ENCODE results near the gene DUSP28. TPM values are rescaled to one million over a fixed set of nuclear protein-coding genes. Genes with fewer than 3 reads are reported as not detected.
A peak's percentile ranks its signal among the peaks of the same experiment; 100 is the strongest.

The DUSP28 gene, protein sequence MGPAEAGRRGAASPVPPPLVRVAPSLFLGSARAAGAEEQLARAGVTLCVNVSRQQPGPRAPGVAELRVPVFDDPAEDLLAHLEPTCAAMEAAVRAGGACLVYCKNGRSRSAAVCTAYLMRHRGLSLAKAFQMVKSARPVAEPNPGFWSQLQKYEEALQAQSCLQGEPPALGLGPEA
- total RNA-seq (10 to 100 TPM; 23.2 to 24.0 TPM), polyA plus RNA-seq (10 to 100 TPM; 18.8 to 23.9 (median 22.9) TPM), total RNA-seq (11.4 to 32.3 (median 20.8) reads per million in 6 experiments)

DNA sequence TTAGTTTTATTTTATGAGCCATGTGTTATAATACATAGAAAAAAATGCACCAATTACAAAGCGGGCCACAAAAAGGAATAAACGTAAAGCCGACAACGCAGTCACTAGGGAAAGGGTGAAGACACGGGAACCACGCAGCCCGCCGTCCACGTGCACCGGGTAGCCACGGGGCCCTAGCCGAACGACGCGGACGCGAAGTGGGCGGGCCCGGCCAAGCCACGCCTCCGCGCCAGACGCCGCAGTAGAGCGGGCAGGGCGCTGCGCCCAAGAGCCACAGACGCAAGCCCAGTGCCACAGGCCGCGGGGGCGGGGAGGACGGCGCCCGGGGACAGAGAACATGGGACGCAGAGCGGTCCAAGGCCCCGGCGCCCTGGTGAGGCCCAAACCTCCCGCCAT, at the start of gene DUSP28:
DUSP28 (plus strand) TSS at position 274 of the 396 bp plus-strand sequence. CDS start 328 bp downstream, outside the sequence.
- ATAC-seq (peak; percentile 68 to 70), DNase-seq (peak; percentile 84 to 92 (median 87))
- Mint-ChIP-seq H3K4me1 (peaks cover 38 to 81% (median 72%) of the 10 kb centered on the region in 4 donors), H3K27me3 (no peaks in the 10 kb centered on the region), H3K36me3 (peaks cover 0 to 10% (median 2%) of the 10 kb centered on the region in 3 donors), H3K4me3 (peak within 1 kb of the TSS; percentile 81 to 94 (median 86)), H3K9me3 (no peaks in the 10 kb centered on the region), H3K27ac (peak within 1 kb of the TSS; percentile 81 to 97 (median 94))
- POLR2A ChIA-PET, result interaction anchor here (0.9 to 19.2 kb wide), 9 partner anchors 9 to 755 kb away, joined by 3 to 461 read pairs (median 6); partner anchors contain the start of genes CAPN10, HDLBP, RNPEPL1 and SEPTIN2

GRCh38 chr2:240510513-240511210, 49.5 kb upstream of the DUSP28 start:
- Mint-ChIP-seq H3K4me3 (no peak overlapping the region), H3K9me3 (no peaks in the 10 kb centered on the region), H3K27me3 (peaks cover 0 to 4% (median 0%) of the 10 kb centered on the region in 5 donors), H3K4me1 (peaks cover 8 to 16% (median 13%) of the 10 kb centered on the region in 4 donors), H3K27ac (peak overlapping the region in 2 of 10 donors; percentile 53 to 83), H3K36me3 (peaks cover 4 to 17% (median 6%) of the 10 kb centered on the region in 3 donors)
- DNase-seq (no peak), ATAC-seq (no peak)
- POLR2A ChIA-PET, result no interaction called here

- no peak for ATAC-seq
- no peak for DNase-seq
- Mint-ChIP-seq H3K27ac (no peak overlapping the region), H3K9me3 (no peaks in the 10 kb centered on the region), H3K36me3 (peaks cover 6 to 17% (median 7%) of the 10 kb centered on the region in 3 donors), H3K4me1 (peaks cover 8 to 16% (median 13%) of the 10 kb centered on the region in 4 donors), H3K27me3 (peaks cover 0 to 4% (median 0%) of the 10 kb centered on the region in 5 donors), H3K4me3 (no peak overlapping the region)
- POLR2A ChIA-PET, result no interaction called here
Measured at GRCh38 chr2:240511351-240512108, 48.6 kb upstream of the DUSP28 start.

DNA sequence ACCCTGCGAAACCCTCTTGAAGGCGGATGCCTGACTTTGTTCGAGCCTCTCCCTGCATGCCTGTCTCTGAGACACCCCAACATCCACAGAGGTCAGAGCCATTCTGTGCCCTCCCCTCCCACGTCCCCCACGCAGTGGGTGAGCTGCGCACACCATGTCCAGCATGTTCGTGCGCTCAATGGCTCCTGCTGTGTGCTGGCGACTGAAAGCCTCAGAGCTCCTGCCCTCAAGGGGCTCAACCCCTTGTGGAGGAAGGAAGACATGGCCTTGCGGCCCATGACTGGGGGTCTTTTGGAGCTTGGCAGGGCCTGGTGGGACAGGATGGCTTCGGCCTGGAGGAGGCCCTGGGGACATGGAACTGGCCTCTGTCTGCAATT, 48.1 kb upstream of the DUSP28 start:
- peaks cover 6 to 18% (median 8%) of the 10 kb centered on the region in 3 donors for H3K36me3 Mint-ChIP-seq
- H3K27ac Mint-ChIP-seq, result no peak overlapping the region
- H3K9me3 Mint-ChIP-seq, result no peaks in the 10 kb centered on the region
- H3K27me3 Mint-ChIP-seq, result peaks cover 0 to 4% (median 0%) of the 10 kb centered on the region in 5 donors
- no peak overlapping the region for H3K4me3 Mint-ChIP-seq
- DNase-seq, result no peak
- H3K4me1 Mint-ChIP-seq, result peaks cover 8 to 16% (median 13%) of the 10 kb centered on the region in 4 donors
- no peak for ATAC-seq
- POLR2A ChIA-PET, result no interaction called here

GRCh38 chr2:240512666-240513535, 47.3 kb upstream of the DUSP28 start:
- peaks cover 8 to 16% (median 13%) of the 10 kb centered on the region in 4 donors for H3K4me1 Mint-ChIP-seq
- POLR2A ChIA-PET, result interaction anchor here (0.6 to 2.0 kb wide), 3 partner anchors 53 to 595 kb away, joined by 3 to 14 read pairs (median 3); no protein-coding TSS in a partner anchor
- no peak overlapping the region for H3K4me3 Mint-ChIP-seq
- peak overlapping the region in 2 of 10 donors; percentile 35 to 63 for H3K27ac Mint-ChIP-seq
- ATAC-seq (no peak), DNase-seq (no peak)
- H3K9me3 Mint-ChIP-seq, result no peaks in the 10 kb centered on the region
- peaks cover 0 to 4% (median 0%) of the 10 kb centered on the region in 5 donors for H3K27me3 Mint-ChIP-seq
- H3K36me3 Mint-ChIP-seq, result peaks cover 6 to 18% (median 8%) of the 10 kb centered on the region in 3 donors

DNA sequence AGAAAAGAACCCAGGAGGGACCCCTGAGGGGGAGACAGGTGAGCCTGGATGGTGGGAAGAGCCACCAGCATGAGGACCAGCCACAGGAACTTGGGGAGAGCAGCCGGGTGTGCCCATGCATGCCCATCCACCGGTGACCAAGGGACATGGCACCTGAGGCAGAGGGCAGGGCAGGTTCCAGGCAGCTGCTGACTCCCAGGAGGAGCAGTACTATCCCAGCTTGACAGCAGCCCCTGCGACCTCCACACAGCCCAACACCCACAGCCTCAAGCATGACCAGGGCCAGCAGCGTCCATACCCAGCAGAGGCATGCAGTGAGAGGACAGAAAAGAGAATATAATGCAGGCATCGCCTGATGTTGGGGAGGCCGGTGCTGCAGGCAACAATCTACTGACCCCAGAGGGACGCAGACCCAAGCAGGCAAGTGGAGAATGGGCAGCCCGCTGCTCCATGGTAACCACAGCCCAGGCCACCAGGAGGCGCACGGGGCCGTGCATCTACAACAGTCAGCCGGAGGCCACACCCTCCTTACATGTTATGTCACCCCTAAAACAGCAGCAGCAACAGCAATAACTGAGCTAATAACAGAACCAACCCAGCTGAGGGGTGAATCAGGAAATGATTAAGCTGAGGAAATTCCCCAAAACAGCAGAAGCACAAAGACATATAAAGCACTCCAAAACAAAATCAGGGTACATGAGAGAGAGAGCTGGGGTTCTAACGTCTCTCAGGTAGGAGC, 46.4 kb upstream of the DUSP28 start:
- Mint-ChIP-seq H3K4me1 (peaks cover 8 to 16% (median 13%) of the 10 kb centered on the region in 4 donors), H3K4me3 (peak overlapping the region in 1 of 10 donors; percentile 48)
- peak; percentile 99 to 100 for ATAC-seq

DNA sequence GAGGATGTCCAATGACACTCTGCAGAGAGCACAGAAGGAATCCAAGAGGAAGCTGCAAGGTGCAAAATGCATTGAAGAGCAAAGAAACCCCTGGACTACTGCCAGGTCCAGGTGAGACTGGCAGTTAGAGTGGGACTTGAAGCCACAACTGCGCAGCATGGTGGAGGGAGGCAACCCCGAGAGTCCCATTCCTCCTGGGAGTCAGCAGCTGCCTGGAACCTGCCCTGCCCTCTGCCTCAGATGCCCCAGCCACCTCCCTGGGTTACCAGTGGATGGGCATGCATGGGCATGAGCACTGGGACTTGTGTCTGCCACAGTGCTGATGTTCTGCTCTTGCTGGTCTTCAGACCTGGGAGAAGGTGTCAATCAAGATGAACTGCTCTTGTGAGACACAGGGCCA, 45.5 kb upstream of the DUSP28 start:
- H3K27ac Mint-ChIP-seq, result peak overlapping the region in 1 of 10 donors; percentile 63
- H3K27me3 Mint-ChIP-seq, result peaks cover 0 to 4% (median 0%) of the 10 kb centered on the region in 5 donors
- peaks cover 0 to 9% (median 8%) of the 10 kb centered on the region in 3 donors for H3K36me3 Mint-ChIP-seq
- no peak for DNase-seq
- POLR2A ChIA-PET, result interaction anchor here (0.6 to 2.0 kb wide), 3 partner anchors 29 to 71 kb away, joined by 3 to 14 read pairs (median 6); partner anchors contain the start of gene CAPN10
- H3K4me1 Mint-ChIP-seq, result peaks cover 8 to 22% (median 14%) of the 10 kb centered on the region in 4 donors
- no peak for ATAC-seq
- H3K4me3 Mint-ChIP-seq, result no peak overlapping the region
- no peaks in the 10 kb centered on the region for H3K9me3 Mint-ChIP-seq

More for the DNA sequence above, 46.4 kb upstream of the DUSP28 start:
- Mint-ChIP-seq H3K36me3 (peaks cover 3 to 15% (median 9%) of the 10 kb centered on the region in 3 donors), H3K27me3 (peaks cover 0 to 4% (median 0%) of the 10 kb centered on the region in 5 donors), H3K27ac (peak overlapping the region in 8 of 10 donors; percentile 13 to 82 (median 51)), H3K9me3 (no peaks in the 10 kb centered on the region)
- peak; percentile 67 to 89 (median 75) for DNase-seq
- POLR2A ChIA-PET, result interaction anchor here (0.6 to 2.0 kb wide), 6 partner anchors 45 to 594 kb away, joined by 3 to 14 read pairs (median 3); partner anchors contain the start of gene CAPN10

- H3K27ac Mint-ChIP-seq, result no peak overlapping the region
- DNase-seq (no peak), ATAC-seq (no peak)
- H3K4me3 Mint-ChIP-seq, result no peak overlapping the region
- no peaks in the 10 kb centered on the region for H3K9me3 Mint-ChIP-seq
- POLR2A ChIA-PET, result no interaction called here
- H3K36me3 Mint-ChIP-seq, result peaks cover under 1 to 12% (median 9%) of the 10 kb centered on the region in 3 donors
- H3K4me1 Mint-ChIP-seq, result peaks cover 12 to 30% (median 17%) of the 10 kb centered on the region in 4 donors
- H3K27me3 Mint-ChIP-seq, result peaks cover 0 to 4% (median 0%) of the 10 kb centered on the region in 5 donors
Measured at GRCh38 chr2:240517342-240517741, 42.8 kb upstream of the DUSP28 start.

- no peak for DNase-seq
- POLR2A ChIA-PET, result no interaction called here
- H3K36me3 Mint-ChIP-seq, result peaks cover 8 to 23% (median 16%) of the 10 kb centered on the region in 3 donors
- H3K4me1 Mint-ChIP-seq, result peaks cover 9 to 20% (median 10%) of the 10 kb centered on the region in 4 donors
- H3K27ac Mint-ChIP-seq, result no peak overlapping the region
- H3K4me3 Mint-ChIP-seq, result no peak overlapping the region
- no peak for ATAC-seq
- no peaks in the 10 kb centered on the region for H3K9me3 Mint-ChIP-seq
- peaks cover 0 to under 1% (median 0%) of the 10 kb centered on the region in 5 donors for H3K27me3 Mint-ChIP-seq
Measured at GRCh38 chr2:240518981-240519380, 41.2 kb upstream of the DUSP28 start.

DNA sequence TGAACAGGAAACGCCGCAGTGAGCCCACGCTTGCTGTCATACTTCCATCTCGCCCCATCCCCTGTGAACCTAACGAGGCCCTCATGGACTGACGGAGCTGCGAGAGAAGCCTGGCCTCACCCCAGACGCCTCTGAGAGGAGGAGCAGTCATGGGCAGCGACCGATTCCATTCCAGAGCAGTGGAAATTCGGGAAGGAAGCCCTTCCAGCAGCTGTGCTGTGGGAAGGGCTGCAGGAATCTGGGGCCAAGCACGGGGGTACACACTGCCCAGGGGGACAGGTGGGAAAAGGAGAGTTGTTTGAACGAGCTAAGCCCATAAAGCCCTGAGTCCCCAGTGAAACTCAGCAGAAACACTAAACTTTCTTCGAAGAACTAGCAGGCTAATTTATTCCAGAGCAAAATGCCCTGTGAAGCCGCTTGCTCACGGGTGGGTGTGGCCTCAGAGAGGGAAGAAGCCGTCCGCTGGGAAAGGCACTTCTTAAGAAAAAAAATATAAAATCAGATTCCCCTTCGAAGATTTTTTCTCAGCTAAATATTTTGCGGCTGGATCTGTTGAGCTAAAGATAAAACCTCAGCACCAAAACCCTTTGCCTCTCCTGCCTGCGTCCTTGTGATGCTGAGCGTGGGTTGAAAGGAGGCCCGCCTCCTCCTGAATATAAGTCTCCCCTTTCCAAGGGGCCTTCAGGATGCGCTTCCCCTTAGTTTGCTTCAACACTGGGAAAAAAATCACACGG, 40.6 kb upstream of the DUSP28 start:
- H3K36me3 Mint-ChIP-seq, result peaks cover 13 to 28% (median 20%) of the 10 kb centered on the region in 3 donors
- DNase-seq (no peak), ATAC-seq (no peak)
- H3K9me3 Mint-ChIP-seq, result peaks cover 0 to 2% (median 0%) of the 10 kb centered on the region in 9 donors
- no peaks in the 10 kb centered on the region for H3K27me3 Mint-ChIP-seq
- peak overlapping the region in 1 of 10 donors; percentile 8 for H3K27ac Mint-ChIP-seq
- POLR2A ChIA-PET, result interaction anchor here (1.4 kb wide), 1 partner anchor 46 kb away, joined by 4 read pairs; no protein-coding TSS in a partner anchor
- H3K4me3 Mint-ChIP-seq, result peak overlapping the region in 1 of 10 donors; percentile 53
- H3K4me1 Mint-ChIP-seq, result peaks cover 3 to 16% (median 7%) of the 10 kb centered on the region in 4 donors

Measured in naive thymus-derived CD8-positive, alpha-beta T cell (primary cell).